HG03457 (cell line): ENCODE results near the gene GAGE12F.
"Not testable (repeated sequence)": the region's sequence is repeated elsewhere in the genome, so short reads cannot be mapped to it uniquely, and the experiment has no call there.

Source experiments
- ATAC-seq: cut with Tn5 transposase; IDR thresholded peaks from one replicate; pipeline ENCODE4 v1.9.1; 2021; ENCODE audit warnings: moderate number of reproducible peaks; ENCODE audit not compliant: unreplicated experiment

The GAGE12F gene, protein sequence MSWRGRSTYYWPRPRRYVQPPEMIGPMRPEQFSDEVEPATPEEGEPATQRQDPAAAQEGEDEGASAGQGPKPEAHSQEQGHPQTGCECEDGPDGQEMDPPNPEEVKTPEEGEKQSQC

DNA sequence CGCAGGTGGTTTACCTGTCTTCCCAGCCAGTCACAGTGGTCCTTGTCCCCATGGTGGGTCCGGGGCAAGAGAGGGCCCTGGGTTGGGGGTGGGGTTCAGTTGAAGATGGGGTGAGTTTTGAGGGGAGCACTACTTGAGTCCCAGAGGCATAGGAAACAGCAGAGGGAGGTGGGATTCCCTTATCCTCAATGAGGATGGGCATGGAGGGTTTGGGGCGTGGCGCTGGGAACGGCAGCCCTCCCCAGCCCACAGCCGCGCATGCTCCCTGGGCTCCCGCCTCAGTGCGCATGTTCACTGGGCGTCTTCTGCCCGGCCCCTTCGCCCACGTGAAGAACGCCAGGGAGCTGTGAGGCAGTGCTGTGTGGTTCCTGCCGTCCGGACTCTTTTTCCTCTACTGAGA is at the start of gene GAGE12F:
TSS of gene GAGE12F (plus strand) at position 301 of the 400 bp plus-strand sequence. CDS start 1,155 bp downstream, outside the sequence.
- ATAC-seq = not testable (repeated sequence)

DNA sequence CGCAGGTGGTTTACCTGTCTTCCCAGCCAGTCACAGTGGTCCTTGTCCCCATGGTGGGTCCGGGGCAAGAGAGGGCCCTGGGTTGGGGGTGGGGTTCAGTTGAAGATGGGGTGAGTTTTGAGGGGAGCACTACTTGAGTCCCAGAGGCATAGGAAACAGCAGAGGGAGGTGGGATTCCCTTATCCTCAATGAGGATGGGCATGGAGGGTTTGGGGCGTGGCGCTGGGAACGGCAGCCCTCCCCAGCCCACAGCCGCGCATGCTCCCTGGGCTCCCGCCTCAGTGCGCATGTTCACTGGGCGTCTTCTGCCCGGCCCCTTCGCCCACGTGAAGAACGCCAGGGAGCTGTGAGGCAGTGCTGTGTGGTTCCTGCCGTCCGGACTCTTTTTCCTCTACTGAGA is 28.8 kb upstream of the GAGE12F start, which contains the start of gene GAGE12C:
TSS of gene GAGE12C (plus strand) at position 301 of the 400 bp plus-strand sequence. CDS start 1,155 bp downstream, outside the sequence.
- not testable (repeated sequence) for ATAC-seq

DNA sequence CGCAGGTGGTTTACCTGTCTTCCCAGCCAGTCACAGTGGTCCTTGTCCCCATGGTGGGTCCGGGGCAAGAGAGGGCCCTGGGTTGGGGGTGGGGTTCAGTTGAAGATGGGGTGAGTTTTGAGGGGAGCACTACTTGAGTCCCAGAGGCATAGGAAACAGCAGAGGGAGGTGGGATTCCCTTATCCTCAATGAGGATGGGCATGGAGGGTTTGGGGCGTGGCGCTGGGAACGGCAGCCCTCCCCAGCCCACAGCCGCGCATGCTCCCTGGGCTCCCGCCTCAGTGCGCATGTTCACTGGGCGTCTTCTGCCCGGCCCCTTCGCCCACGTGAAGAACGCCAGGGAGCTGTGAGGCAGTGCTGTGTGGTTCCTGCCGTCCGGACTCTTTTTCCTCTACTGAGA is 19.2 kb upstream of the GAGE12F start, which contains the start of gene GAGE12D:
TSS of gene GAGE12D (plus strand) at position 301 of the 400 bp plus-strand sequence. CDS start 1,155 bp downstream, outside the sequence.
- not testable (repeated sequence) for ATAC-seq

DNA sequence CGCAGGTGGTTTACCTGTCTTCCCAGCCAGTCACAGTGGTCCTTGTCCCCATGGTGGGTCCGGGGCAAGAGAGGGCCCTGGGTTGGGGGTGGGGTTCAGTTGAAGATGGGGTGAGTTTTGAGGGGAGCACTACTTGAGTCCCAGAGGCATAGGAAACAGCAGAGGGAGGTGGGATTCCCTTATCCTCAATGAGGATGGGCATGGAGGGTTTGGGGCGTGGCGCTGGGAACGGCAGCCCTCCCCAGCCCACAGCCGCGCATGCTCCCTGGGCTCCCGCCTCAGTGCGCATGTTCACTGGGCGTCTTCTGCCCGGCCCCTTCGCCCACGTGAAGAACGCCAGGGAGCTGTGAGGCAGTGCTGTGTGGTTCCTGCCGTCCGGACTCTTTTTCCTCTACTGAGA is 9.7 kb upstream of the GAGE12F start, which contains the start of gene GAGE12E:
TSS of gene GAGE12E (plus strand) at position 301 of the 400 bp plus-strand sequence. CDS start 1,155 bp downstream, outside the sequence.
- not testable (repeated sequence) for ATAC-seq

DNA sequence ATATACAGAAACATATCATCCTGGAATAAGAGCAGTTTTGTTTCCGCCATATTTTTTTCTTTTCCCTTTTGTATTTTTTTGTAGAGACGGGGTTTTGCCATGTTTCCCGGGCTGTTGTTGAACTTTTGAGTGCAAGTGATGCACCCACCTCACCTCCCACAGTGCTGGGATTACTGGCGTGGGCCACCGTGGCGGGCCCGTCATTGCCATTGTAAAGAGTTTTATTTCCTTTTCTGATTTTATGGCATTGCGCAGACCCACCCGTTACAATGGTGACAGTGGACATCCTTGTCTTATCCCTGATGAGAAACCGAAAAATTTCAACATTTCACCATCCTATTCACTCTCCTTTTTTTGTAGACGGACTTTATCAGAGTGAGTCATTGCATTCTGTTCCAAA is 8.1 kb downstream of the GAGE12F start:
- ATAC-seq = not testable (repeated sequence)

DNA sequence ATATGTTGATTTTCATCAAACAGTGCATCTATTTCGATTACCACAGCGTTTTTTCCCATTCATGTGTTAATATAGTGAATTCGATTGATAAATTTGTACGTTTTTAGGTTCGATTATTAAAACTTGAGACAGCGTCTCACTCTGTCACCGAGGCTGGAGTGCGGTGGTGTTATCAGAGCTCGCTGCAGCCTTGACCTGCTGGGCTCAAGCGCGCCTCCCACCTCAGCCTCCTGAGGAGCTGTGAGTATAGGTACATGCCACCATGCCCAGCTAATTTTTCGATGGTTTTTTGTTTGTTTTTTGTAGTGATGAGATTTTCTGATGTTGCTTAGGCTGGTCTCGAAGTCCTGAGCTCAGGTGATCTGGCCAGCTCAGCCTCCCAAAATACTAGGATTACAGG is 8.5 kb downstream of the GAGE12F start:
- ATAC-seq = not testable (repeated sequence)

DNA sequence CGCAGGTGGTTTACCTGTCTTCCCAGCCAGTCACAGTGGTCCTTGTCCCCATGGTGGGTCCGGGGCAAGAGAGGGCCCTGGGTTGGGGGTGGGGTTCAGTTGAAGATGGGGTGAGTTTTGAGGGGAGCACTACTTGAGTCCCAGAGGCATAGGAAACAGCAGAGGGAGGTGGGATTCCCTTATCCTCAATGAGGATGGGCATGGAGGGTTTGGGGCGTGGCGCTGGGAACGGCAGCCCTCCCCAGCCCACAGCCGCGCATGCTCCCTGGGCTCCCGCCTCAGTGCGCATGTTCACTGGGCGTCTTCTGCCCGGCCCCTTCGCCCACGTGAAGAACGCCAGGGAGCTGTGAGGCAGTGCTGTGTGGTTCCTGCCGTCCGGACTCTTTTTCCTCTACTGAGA is 9.5 kb downstream of the GAGE12F start, which contains the start of gene GAGE12G:
TSS of gene GAGE12G (plus strand) at position 301 of the 400 bp plus-strand sequence. CDS start 1,155 bp downstream, outside the sequence.
- not testable (repeated sequence) for ATAC-seq

DNA sequence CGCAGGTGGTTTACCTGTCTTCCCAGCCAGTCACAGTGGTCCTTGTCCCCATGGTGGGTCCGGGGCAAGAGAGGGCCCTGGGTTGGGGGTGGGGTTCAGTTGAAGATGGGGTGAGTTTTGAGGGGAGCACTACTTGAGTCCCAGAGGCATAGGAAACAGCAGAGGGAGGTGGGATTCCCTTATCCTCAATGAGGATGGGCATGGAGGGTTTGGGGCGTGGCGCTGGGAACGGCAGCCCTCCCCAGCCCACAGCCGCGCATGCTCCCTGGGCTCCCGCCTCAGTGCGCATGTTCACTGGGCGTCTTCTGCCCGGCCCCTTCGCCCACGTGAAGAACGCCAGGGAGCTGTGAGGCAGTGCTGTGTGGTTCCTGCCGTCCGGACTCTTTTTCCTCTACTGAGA is 19.0 kb downstream of the GAGE12F start, which contains the start of gene GAGE12H:
TSS of gene GAGE12H (plus strand) at position 301 of the 400 bp plus-strand sequence. CDS start 1,155 bp downstream, outside the sequence.
- ATAC-seq = not testable (repeated sequence)

DNA sequence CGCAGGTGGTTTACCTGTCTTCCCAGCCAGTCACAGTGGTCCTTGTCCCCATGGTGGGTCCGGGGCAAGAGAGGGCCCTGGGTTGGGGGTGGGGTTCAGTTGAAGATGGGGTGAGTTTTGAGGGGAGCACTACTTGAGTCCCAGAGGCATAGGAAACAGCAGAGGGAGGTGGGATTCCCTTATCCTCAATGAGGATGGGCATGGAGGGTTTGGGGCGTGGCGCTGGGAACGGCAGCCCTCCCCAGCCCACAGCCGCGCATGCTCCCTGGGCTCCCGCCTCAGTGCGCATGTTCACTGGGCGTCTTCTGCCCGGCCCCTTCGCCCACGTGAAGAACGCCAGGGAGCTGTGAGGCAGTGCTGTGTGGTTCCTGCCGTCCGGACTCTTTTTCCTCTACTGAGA is 28.6 kb downstream of the GAGE12F start, which contains the start of gene GAGE2A:
TSS of gene GAGE2A (plus strand) at position 301 of the 400 bp plus-strand sequence. CDS start 1,155 bp downstream, outside the sequence.
- not testable (repeated sequence) for ATAC-seq

DNA sequence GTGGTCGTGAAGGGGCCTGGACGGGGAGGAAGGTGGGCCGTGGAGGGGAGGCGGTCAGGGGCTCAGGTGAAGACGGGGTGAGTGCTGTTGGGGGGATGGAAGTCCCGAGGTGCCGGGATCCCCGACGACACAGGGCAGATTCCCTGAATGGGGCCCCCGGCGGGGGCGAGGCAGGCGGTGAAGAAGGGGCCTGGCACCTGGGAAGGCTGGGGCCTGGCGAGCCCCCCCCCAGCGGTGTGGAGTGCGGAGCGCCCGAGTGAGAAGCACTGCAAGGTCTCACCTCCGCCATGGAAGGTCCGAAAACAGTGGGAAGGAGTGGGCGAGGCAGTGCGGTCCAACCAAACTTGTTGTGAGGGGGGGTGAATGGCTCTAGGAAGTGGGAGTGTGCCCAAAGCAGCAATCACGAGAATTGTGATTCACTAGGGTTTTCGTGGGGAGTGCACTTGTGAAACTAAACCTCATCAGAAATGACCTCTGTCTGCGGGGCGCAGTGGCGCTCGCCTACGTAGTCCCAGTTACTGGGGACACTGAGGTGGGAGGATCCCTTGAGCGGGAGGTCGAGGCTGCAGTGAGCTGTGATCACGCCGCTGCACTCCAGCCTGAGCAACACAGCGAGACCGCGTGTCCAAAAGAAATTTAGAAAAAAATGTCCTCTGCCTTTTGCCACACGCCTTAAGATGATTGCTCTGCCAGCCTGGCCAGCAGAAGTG is 29.3 kb downstream of the GAGE12F start:
- not testable (repeated sequence) for ATAC-seq

DNA sequence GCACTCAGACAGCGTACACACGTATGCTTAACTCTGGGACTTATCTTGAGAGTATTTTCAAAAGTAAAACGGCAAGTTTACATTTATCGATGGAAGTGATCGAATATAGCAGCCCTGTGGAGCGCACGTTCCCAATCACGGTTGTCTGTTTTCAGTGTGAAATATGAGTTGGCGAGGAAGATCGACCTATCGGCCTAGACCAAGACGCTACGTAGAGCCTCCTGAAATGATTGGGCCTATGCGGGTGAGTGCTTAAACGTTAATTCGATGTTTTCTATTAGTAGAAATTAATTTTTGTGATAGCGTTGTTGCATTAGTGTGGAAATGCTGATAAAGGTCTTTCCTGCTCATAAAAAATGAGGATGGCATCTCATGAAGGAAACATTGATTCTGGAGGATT is 29.8 kb downstream of the GAGE12F start:
- ATAC-seq = not testable (repeated sequence)

DNA sequence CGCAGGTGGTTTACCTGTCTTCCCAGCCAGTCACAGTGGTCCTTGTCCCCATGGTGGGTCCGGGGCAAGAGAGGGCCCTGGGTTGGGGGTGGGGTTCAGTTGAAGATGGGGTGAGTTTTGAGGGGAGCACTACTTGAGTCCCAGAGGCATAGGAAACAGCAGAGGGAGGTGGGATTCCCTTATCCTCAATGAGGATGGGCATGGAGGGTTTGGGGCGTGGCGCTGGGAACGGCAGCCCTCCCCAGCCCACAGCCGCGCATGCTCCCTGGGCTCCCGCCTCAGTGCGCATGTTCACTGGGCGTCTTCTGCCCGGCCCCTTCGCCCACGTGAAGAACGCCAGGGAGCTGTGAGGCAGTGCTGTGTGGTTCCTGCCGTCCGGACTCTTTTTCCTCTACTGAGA is 38.1 kb downstream of the GAGE12F start, which contains the start of gene GAGE1:
TSS of gene GAGE1 (plus strand) at position 301 of the 400 bp plus-strand sequence. CDS start 1,155 bp downstream, outside the sequence.
- not testable (repeated sequence) for ATAC-seq

DNA sequence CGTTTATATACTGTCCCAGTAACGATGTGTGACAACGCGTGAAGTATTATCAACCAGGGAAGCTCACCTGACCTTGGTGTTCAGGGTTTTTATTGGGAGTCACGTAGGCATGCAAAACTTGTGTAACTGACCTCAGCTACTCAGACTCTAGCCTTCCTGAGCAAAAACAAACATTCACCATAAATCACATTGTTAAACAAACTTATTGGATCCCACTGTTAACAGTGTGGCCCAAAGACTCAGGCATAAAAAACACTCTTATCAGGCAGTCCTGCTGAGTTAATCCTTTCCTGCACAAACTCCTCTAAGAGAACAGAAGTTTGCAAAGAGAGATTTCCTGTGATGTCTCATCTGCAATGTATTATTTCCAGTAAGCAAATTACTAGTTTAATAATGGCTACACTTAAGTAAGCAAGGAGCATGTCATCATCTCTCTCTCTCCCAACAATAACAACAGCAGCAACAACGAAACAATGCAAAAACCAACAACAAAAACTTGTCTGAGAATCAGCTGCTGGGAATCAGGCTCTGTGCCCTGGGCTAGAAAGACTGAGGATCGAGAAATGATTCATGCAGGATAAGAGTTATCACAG is 50.2 kb downstream of the GAGE12F start:
- ATAC-seq = no peak
